SK-N-MC (cell line): ENCODE data around the gene RALGAPA2.

Experiments used
- EZH2 ChIP-seq: fragments of 200-600 bp; sonication (generic); IDR thresholded peaks from one replicate; pipeline ENCODE4 v1.6.1; 2017; ENCODE audit warnings: antibody characterized with exemption
- POLR2AphosphoS5 ChIP-seq: IDR thresholded peaks from 2 replicates; pipeline ENCODE4 v1.6.1; 2012; ENCODE audit warnings: mild to moderate bottlenecking, low read depth, low read length, borderline replicate concordance

- no peak for TF ChIP-seq EZH2
- no peak for TF ChIP-seq POLR2AphosphoS5
Measured at GRCh38 chr20:20413810-20414281, 298.6 kb downstream of the RALGAPA2 start.
